LNCAP (cell line): ENCODE results near the gene CYFIP2.
A peak's percentile ranks its signal among the peaks of the same experiment; 100 is the strongest.

Source experiments
- CTCF ChIP-seq: fragments of 450-650 bp; IDR thresholded peaks from 2 replicates; pipeline ENCODE4 v1.5.1; 2017; ENCODE audit warnings: mild to moderate bottlenecking

Gene CYFIP2

DNA sequence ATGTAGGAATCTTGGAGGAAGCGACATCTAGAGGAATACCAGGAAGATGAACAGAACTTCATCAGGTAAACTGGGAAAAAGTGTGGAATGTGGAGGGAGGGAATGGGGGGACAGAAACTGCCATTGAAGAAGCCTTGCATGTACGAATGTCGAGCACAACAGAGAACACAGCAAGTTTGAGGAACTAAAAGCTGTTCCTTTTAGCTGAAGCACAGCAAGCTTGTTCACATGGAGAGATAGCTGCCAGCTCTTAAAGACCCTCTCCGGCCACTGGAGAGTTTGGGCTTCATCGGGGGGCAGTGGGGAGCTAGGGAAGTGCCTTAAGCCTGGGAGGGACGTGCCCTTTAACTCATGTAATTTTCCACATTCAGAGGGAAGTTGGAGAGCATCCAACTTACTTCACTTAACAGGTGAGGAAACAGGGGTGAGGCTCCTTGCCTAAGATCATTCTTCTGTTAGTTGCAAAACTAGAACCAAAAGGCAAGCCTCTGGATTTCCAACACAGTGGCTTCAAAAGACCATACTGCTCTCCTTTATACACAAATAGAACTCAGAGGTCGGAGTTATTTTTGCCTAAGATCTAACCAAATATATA lies 2.3 kb upstream of the CYFIP2 start:
- TF ChIP-seq CTCF: no peak

DNA sequence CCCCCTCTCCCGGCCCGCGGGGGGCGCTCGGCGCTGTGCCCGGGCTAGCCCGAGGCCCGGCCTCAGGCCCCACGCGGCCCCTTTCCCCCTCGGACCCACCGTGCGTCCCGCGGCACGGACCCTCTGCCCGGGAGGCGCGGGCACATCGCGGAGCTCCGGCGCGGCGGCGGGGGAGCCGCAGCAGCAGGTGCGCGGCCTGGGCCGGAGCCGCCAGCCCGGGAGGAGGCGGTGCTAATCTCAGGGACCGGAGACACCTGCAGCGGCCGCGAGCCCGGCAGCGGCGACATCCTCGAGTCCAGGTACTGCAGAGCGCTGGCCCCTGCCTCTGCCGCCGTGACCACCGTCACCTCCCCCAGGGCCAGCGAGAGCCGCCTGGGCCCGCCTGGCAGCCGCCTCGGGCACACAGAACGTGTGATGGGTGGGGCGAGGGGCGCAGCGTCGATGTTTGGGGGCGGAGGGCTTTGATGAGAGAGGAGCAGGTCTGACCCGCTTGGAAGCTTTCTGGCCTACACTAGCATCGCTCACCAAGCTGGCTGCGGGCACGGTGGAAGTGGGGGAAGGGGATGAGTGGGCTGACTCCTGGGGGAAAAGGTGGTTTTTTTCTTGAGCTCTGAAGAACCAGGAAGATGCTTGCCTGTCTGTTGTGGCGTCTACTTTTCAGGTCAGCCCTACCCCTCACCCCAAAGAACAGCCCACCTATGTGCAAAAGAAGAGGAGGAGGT lies 524 bp downstream of the CYFIP2 start:
- peak; percentile 21; the same call in 1 of the 2 replicates for TF ChIP-seq CTCF

GRCh38 chr5:157267025-157267424 lies 1.1 kb downstream of the CYFIP2 start:
- TF ChIP-seq CTCF: no peak

DNA sequence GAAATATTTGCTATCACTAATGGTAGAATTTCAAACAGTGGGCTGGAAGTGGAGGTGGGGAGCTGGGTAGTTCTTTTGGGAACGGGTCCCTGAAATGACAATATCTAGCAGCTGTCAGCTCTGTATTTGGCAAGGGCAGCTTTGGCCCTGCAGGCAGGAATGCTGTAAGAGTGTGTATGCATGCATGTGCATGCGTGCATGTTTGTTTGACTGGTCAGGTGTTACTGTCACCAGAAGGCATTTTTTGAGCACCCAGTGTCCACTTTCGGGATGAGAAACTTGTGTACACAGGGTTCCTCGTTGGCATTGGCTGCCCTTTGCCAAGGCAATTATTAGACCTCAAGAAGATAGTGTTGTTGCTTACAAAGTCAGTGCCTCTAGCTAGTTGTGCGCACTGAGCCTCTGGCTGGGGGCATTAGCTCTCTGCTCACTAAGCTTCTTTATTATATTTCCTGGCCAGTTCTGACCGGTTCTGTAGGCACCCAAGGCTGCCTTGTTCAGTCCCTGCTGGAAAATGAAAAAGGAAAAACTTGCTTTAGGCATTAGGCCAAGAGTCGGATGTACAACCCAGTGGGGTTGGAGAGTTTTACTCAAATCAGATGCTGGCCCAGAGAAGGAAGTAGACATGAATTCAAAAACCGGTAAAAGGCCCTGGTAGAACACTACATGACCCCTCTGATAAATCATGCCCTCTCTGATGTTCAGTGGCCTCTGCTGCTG lies 2.0 kb downstream of the CYFIP2 start:
- TF ChIP-seq CTCF: no peak

DNA sequence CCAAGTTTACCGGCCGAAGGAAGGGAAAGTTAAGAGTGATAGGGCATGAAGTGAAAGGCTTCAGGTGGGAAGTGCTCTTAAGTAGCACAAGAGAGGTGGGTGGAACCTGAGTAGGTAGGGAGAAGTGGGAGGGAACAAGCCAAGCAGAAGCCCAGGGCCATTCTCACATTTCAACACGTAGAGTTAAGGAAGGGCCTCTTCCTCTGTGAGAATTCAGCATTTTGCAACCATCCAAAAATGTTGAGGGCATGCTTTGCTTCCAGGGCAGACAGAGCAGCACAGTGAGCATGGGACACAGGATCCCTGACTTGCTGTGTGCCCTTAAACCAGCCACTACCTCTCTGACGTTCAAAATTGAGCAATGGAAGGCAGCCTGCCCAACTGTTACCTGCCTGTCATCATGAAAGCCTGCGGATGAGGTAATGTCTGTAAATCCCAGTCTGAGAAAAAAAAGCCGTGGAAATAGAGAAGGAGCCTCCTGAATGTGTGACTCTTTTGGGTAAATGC lies 3.3 kb downstream of the CYFIP2 start:
- no peak for TF ChIP-seq CTCF

- TF ChIP-seq CTCF: no peak
These were observed 3.9 kb downstream of the CYFIP2 start for GRCh38 chr5:157269761-157270272.

GRCh38 chr5:157270771-157271170 lies 4.8 kb downstream of the CYFIP2 start:
- TF ChIP-seq CTCF: no peak
